ENCODE measurements around the gene UTP3.
"Not testable (repeated sequence)": the region's sequence is repeated elsewhere in the genome, so short reads cannot be mapped to it uniquely, and the experiment has no call there.

The UTP3 gene

GRCh38 chr4:70714079-70714887 is 26.0 kb downstream of the UTP3 start:
- DNase-seq: no peak

- no peak for DNase-seq
Observed at GRCh38 chr4:70715097-70715496, 26.8 kb downstream of the UTP3 start.

- no peak for DNase-seq
Observed at GRCh38 chr4:70718811-70719604, 30.7 kb downstream of the UTP3 start.

GRCh38 chr4:70721747-70722146 is 33.4 kb downstream of the UTP3 start, which contains the start of gene RUFY3:
RUFY3 (plus strand) TSS chr4:70721964; CDS start chr4:70722574, 610 bp downstream.
- peak in 57 of 58 donors; percentile 4 to 95 (median 71) for DNase-seq

GRCh38 chr4:70722199-70722791 is 34.0 kb downstream of the UTP3 start:
- DNase-seq: peak in 29 of 58 donors; percentile 5 to 49 (median 21)

GRCh38 chr4:70724463-70724862 is 36.1 kb downstream of the UTP3 start:
- DNase-seq: no peak

- no peak for DNase-seq
Observed at GRCh38 chr4:70725633-70726032, 37.3 kb downstream of the UTP3 start.

- DNase-seq: not testable (repeated sequence)
Observed at GRCh38 chr4:70726515-70726914, 38.2 kb downstream of the UTP3 start.

GRCh38 chr4:70728091-70728490 is 39.8 kb downstream of the UTP3 start:
- peak in 1 of 58 donors; percentile 5 for DNase-seq

GRCh38 chr4:70732878-70733277 is 44.5 kb downstream of the UTP3 start:
- not testable (repeated sequence) for DNase-seq

GRCh38 chr4:70734168-70734954 is 46.0 kb downstream of the UTP3 start:
- peak in 6 of 58 donors; percentile 4 to 53 (median 22) for DNase-seq

GRCh38 chr4:70734971-70735370 is 46.6 kb downstream of the UTP3 start:
- no peak for DNase-seq

- DNase-seq: peak in 1 of 58 donors; percentile 2
Observed at GRCh38 chr4:70735915-70736314, 47.6 kb downstream of the UTP3 start.

- no peak for DNase-seq
Observed at GRCh38 chr4:70737006-70737405, 48.7 kb downstream of the UTP3 start.

GRCh38 chr4:70737409-70737808 is 49.1 kb downstream of the UTP3 start:
- no peak for DNase-seq

GRCh38 chr4:70739496-70740337 is 51.4 kb downstream of the UTP3 start:
- no peak for DNase-seq

All from anterior cingulate cortex (tissue), 58 donors.